ENCODE measurements around the gene UTP11. TPM values are rescaled to one million over a fixed set of nuclear protein-coding genes. Genes with fewer than 3 reads are reported as not detected.
A peak's percentile ranks its signal among the peaks of the same experiment; 100 is the strongest.
"Not testable (repeated sequence)": the region's sequence is repeated elsewhere in the genome, so short reads cannot be mapped to it uniquely, and the experiment has no call there.

UTP11 gene
- polyA plus RNA-seq (ENCODE audit: insufficient read length): 42.7 TPM
- long read RNA-seq, donor 1, transcript UTP11-201 (8 exons, 2,019 nt): major isoform, 18 of 23 reads
- long read RNA-seq, donor 1, partial matches to known transcripts: 5 of 23 reads
- long read RNA-seq, donor 1, other reads (novel, unspliced or antisense): 0 of 23 reads
- long read RNA-seq, donor 2, transcript UTP11-201 (8 exons, 2,019 nt): major isoform, 14 of 17 reads
- long read RNA-seq, donor 2, partial matches to known transcripts: 0 of 17 reads
- long read RNA-seq, donor 2, other reads (novel, unspliced or antisense): 0 of 17 reads
- long read RNA-seq, donor 3, transcript UTP11-201 (8 exons, 2,019 nt): major isoform, 21 of 22 reads
- long read RNA-seq, donor 3, partial matches to known transcripts: 0 of 22 reads
- long read RNA-seq, donor 3, other reads (novel, unspliced or antisense): 0 of 22 reads
- long read RNA-seq, donor 4, partial matches to known transcripts: 0 of 4 reads
- long read RNA-seq, donor 4, other reads (novel, unspliced or antisense): 0 of 4 reads
- long read RNA-seq, donor 5, transcript UTP11-201 (8 exons, 2,019 nt): major isoform, 41 of 44 reads
- long read RNA-seq, donor 5, partial matches to known transcripts: 0 of 44 reads
- long read RNA-seq, donor 5, other reads (novel, unspliced or antisense): 0 of 44 reads
- long read RNA-seq, donor 6, transcript UTP11-201 (8 exons, 2,019 nt): major isoform, 21 of 26 reads
- long read RNA-seq, donor 6, partial matches to known transcripts: 5 of 26 reads
- long read RNA-seq, donor 6, other reads (novel, unspliced or antisense): 0 of 26 reads
- long read RNA-seq, donor 7, transcript UTP11-201 (8 exons, 2,019 nt): major isoform, 31 of 44 reads
- long read RNA-seq, donor 7, partial matches to known transcripts: 11 of 44 reads
- long read RNA-seq, donor 7, other reads (novel, unspliced or antisense): 0 of 44 reads
- long read RNA-seq, donor 8, transcript UTP11-201 (8 exons, 2,019 nt): major isoform, 9 of 10 reads
- long read RNA-seq, donor 8, partial matches to known transcripts: 0 of 10 reads
- long read RNA-seq, donor 8, other reads (novel, unspliced or antisense): 0 of 10 reads

GRCh38 chr1:38012363-38013226 is at the start of gene UTP11:
TSS of gene UTP11 (plus strand) at chr1:38012734. CDS start at chr1:38012803, 69 bp downstream.
- peak; percentile 97 for DNase-seq

- DNase-seq: not testable (repeated sequence)
These were observed 48.4 kb upstream of the UTP11 start for GRCh38 chr1:37964106-37964505.

GRCh38 chr1:37965301-37965700 is 47.2 kb upstream of the UTP11 start:
- DNase-seq: no peak

- DNase-seq: not testable (repeated sequence)
These were observed 38.9 kb upstream of the UTP11 start for GRCh38 chr1:37973684-37974083.

- no peak for DNase-seq
These were observed 38.0 kb upstream of the UTP11 start for GRCh38 chr1:37974567-37974966.

GRCh38 chr1:37975083-37975482 is 37.5 kb upstream of the UTP11 start:
- DNase-seq: not testable (repeated sequence)

- DNase-seq: no peak
These were observed 34.0 kb upstream of the UTP11 start for GRCh38 chr1:37978541-37978940.

GRCh38 chr1:37983546-37983945 is 29.0 kb upstream of the UTP11 start:
- no peak for DNase-seq

GRCh38 chr1:37987679-37988078 is 24.9 kb upstream of the UTP11 start:
- no peak for DNase-seq

GRCh38 chr1:37989361-37989930 is 23.1 kb upstream of the UTP11 start:
- DNase-seq: no peak

- no peak for DNase-seq
These were observed 17.5 kb upstream of the UTP11 start for GRCh38 chr1:37994886-37995566.

- DNase-seq: peak; percentile 79
These were observed 16.7 kb upstream of the UTP11 start for GRCh38 chr1:37995751-37996345.

GRCh38 chr1:37997256-37998088 is 15.1 kb upstream of the UTP11 start:
- no peak for DNase-seq

- no peak for DNase-seq
These were observed 14.3 kb upstream of the UTP11 start for GRCh38 chr1:37998089-37998808.

- no peak for DNase-seq
These were observed 13.6 kb upstream of the UTP11 start for GRCh38 chr1:37998913-37999429.

- DNase-seq: peak; percentile 70
These were observed 12.9 kb upstream of the UTP11 start for GRCh38 chr1:37999430-38000232.

- DNase-seq: no peak
These were observed 12.4 kb upstream of the UTP11 start for GRCh38 chr1:38000233-38000528.

Data from left kidney (tissue), 8 donors.